HG02798 (cell line): ENCODE data around the gene METAP1D.
"Not testable (repeated sequence)": the region's sequence is repeated elsewhere in the genome, so short reads cannot be mapped to it uniquely, and the experiment has no call there.

Experiments used
- ATAC-seq: cut with Tn5 transposase; IDR thresholded peaks from one replicate; pipeline ENCODE4 v1.9.1; 2021; ENCODE audit warnings: mild to moderate bottlenecking; ENCODE audit not compliant: unreplicated experiment, poor library complexity

METAP1D gene

DNA sequence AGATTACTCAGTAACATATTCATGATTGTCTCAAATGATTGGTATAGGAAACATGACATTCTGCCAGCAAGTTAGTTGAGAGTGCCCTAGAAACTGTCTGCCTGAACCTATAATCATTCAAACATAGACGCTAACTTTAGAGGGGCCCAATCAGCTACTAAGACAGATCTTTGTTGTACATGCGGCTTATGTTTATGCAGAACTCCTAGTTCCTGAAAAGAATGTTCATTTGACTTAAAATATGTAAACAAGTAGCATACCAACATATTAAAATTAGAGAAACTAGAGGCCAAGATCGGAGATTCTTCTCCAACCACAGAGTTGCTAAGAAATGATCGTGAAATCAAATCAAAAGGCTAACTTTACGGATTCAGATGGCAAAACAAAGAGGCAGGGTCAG lies 4.2 kb upstream of the METAP1D start:
- ATAC-seq = no peak

DNA sequence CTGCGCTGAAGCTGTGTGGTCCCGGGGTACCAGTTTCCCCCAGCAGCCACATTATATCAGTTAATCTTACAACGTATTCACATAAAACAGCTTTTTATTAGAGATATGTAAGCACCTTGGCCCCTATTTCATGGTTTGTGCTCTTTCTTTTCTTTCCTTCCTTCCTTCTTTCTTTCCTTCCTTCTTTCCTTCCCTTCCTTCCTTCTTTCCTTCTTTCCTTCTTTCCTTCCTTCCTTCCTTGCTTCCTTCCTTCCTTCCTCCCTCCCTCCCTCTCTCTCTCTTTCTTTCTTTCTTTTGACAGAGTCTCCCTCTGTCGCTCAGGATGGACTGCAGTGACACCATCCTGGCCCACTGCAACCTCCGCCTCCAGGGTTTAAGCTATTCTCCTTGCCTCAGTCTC lies 3.7 kb upstream of the METAP1D start:
- ATAC-seq = no peak

DNA sequence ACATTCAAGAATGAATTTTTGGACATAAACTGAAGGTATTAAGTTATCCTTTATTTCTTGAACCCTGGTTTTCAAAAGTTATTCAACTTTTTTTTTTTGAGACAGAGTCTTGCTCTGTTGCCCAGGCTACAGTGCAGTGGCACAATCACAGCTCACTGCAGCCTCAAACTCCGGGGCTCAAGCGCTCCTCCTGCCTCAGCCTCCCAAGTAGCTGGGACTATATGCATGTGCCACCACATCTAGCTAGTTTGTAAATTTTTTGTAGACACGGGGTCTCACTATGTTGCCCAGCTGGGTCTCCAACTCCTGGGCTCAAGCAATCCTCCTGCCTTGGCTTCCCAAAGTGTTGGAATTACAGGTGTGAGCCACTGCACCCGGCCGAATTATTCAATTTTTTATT lies 2.7 kb upstream of the METAP1D start:
- not testable (repeated sequence) for ATAC-seq

DNA sequence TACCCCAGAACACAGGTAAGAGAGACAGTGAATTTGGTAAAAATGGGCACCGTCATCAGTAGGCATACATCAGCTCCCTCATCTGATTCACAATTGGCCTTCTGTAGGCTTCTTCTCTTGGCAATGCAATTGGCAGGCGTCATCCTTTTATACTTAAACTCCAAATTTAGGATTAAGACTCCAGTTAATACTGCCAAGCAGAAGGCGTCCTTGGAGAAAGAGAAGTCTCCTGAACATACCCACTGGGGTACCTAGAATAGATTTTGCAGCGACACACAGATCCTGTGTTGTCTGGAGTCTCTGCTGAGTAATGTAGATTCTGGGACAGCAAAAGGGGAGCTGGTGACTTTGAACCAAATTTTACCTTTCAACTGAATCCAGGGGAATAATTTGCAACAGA lies 592 bp upstream of the METAP1D start:
- ATAC-seq = no peak

DNA sequence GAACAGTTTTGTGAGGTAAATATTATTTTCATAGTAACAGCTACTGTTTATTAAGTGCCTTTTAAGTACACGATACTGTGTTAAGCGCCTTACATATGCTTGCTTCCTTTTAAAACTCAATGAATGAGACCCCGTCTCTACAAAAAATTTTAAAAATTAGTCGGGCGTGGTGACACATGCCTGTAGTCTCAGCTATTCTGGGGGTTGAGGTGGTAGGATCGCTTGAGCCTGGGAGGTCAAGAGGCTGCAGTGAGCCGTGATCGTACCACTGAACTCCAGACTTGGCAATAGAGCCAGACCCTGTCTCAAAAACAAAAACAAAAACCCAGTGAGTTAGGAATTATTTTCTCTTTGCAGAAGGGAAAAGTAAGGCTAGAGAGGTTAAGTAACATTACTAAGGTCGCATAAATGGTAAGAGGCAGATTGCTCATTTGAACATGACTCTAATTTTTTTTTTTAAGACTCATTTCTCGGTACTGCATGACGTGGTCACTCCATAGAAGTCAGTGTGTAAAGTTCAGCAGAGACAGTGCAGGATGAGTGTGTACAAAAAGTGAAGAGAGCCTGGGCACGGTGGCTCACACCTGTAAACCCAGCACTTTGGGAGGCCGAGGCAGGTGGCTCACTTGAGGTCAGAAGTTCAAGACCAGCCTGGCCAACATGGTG lies 1.1 kb downstream of the METAP1D start:
- no peak for ATAC-seq

DNA sequence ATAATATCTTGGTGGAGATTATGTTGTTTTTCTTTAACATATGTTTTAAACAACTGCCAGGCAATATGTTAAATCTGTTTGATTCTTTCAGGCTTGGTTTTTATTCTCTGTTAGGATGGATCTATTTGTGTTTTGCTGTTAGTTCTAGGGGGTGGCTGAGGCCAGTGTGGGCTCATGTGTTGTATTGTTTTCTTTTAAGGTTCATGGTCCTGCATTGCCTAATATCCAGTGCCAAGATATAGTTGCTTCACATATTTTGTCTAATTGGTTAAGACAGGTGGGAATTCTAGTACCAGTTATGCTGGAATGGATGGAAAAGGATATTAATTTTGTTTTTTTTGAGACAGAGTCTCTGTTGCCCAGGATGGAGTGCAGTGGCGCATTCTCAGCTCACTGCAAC lies 7.6 kb downstream of the METAP1D start:
- ATAC-seq = no peak

DNA sequence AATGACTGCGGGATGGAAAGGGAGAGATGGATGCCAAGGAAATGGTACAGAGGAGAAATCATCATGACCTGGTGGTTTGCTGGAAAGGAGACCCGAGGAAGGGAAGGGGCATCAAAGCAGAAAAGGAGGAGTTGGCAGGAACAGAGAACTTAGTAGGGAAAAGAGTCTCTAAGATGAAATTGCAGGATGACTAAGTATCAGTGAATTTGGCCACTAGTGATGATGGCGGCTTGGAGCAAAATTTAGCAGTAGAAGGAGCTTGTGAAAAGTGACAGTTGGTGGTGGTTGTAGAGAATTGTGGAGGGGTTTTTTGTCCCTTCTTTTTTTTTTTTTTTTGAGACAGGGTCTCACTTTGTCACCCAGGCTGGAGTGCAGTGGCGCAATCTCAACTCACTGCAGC lies 10.1 kb downstream of the METAP1D start:
- no peak for ATAC-seq

DNA sequence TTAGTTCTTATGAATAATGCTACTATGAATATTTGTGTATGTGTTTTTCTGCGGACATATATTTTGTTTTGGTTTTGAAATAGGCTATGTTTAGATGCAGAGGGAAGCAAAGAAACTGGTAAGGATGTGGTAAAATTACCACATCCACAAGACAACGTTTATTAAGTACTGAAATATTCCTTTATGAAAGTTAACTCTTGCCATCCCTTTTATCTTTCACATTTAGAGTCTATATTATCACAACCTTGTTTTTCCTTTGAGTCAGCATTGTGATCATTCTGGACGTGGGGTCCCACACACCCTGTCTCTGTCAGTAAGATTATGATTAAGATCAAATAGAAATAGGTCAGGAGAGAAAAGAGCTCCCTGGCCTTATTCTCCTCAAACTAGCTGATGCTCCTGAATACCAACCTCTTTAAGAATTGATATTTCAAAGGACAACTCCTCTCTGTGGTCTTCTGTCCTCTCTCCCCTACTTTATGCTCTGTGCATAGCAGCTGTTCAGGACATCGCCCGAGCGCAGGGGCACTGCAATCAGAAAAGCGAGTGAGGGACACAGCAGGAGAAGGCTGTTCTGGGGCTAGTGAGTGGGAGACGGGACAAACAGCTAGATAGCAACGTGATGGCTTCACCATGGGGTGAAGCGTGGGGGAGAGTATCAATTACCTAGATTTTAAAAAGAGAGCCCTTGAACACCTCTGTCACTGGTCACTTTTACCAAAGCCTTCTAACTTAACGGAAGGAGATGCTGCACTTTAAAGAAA lies 12.2 kb downstream of the METAP1D start:
- ATAC-seq = no peak

DNA sequence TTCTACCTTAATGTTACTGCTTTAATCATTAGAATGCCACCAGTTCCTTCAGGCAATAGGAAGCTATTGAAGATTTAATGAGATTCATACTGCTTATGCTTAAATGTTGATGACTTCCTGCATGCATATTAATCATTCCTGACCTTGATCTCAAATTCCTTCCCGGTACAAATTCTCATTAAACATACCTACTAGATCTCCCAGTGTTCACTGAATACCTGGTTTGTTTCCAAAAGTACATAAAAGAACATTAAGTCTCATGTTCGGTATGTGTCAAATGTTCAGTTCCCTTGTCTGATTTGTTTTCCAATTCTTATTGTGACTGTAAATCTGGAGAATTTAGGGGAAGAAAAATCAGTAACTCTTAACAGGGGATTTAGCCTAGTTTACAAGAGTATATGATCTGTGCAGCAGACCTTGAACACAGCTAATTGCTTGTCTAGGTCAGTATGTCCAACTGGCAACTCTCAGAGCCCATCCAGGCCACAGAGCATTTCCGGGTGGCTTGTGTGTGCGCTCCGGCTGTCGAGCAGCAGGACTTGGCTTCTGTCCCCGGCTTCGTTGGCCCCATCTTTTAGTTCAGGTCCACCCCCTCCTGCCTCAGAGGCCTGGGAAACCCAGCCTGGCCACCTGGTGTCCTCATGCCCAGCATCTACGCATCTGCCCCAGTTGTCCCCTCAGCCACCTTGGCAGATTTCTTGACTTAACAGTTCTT lies 13.1 kb downstream of the METAP1D start:
- no peak for ATAC-seq

DNA sequence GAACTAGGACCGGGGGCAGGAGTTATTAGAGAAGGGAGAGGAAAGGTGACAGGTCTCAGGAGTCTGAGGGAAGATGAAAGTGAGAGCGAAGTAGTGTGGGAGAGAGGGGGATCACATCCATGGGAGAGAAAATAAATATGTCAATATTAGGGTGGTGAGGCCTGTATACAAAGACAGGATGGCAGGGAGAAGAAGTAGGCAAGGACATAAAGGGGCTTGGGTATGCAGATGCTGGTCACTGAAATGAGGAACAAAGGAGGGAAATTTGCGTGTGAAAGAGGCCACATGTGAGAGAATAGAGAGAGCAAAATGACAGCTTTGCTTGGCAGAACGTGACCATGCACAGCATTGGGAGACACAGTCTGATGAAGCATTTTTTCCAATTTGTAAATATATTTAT lies 13.6 kb downstream of the METAP1D start:
- ATAC-seq = no peak

DNA sequence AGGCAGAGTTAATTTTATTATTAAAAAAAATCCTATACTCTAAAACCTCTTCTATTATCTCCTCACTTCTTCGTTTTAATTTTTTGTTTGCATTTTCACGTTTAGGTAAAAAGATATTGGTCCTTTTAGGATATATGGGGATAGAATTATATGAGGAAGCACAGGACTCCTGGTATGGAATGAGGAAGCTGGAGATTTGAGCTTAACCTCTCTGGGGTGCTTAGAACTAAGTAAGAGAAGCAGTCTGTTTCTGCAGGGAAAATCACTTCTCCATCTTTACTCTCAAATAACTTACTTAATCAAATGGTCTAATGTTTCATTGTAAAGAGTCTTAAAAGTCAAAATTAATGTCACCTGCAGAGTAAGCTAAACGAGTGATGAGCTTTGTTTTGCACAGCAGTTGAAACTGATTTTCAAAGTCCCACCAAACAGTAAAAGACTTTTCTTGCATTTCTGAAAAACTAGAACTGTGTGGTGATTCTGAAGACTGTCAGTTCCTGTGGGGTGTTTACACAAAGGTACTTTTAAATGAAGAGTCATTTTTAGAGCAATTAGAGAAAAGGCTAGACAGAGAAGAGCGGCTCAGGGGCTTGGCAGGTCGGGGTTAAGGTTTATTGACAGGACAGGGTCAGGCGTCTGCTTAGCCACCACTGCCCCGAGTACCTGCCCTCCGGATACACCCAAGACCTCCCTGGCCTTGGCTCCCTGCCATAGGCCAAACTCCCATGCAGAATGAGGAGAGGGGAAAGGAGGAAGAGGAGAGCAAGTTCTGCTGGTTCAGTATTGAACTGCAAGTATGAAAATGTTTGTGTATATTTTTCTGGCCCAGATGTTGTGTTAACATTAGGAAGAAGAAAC lies 21.6 kb downstream of the METAP1D start:
- ATAC-seq = no peak

DNA sequence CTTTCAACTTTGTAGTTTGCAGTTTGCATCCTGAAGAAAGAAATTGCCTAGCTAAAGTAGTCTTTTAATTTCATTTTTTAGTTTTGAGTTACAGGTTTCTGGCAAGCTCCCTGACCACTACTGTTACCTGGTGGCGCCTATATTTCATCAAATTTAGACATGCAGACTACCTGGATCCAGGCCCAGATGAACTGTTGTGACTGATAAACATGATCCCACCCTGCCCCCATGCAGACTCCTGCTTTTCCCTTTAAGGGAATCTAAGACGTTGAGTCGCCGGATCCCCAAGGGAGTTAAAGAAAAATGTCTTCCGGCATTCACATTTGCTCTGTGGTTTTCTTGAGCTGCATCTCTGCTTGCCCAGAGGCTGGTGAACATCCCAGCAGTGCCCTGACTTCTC lies 22.2 kb downstream of the METAP1D start:
- no peak for ATAC-seq

DNA sequence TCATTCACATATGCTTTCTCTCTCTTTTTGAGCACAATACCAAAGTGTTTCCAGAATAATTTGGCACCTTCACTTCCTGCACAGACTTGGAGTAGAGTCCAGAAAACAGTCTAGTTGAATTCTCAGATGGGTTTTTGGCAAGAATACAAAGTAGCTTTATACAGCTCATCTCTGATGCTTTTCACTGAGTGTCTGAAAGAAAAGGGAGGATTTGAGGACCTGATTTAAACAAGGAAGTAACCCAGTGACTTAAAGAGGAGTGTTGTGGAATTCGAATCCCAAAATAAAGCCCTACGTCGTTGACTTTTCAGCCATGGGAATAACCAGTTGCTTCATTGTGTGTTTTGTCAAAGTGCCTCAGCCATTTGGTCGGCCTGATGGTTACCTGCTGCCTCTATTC lies 31.8 kb downstream of the METAP1D start:
- ATAC-seq = no peak

DNA sequence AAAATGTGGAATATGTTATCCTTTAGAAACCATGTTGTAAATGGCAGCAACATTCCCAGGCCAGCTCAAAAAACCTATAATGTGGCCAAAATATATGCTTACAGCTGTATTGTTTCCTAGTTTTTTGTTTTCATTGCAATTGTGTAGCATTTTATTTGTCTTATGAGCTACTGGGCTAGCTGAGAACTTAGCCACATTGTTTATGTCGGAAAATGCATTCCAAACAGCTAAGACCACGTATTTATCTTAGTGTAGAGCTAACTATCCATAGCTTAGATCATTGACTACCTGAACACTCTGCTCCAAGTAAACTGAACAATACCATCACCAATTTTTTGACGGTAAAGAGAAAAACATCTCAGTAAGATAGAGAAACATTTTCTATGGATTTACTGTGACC lies 38.4 kb downstream of the METAP1D start:
- ATAC-seq = no peak

DNA sequence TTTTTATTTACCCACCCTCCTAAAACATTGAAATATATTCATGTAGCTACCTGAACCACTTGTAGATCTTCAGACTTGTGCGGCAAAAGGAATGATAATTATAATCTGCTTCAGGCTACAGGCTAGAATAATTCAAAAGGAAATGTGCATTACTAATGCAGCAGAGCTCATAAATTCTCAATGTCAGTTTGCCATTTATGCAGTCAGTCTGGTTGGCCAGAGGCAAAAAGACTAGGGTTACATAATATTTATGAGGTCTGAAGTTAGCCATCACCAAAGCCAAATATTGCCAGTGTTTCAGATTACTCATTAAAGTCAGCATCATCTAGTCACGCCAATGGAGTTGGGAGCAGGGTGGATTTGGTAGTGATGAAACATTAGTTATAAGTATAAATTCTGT lies 38.9 kb downstream of the METAP1D start:
- no peak for ATAC-seq

DNA sequence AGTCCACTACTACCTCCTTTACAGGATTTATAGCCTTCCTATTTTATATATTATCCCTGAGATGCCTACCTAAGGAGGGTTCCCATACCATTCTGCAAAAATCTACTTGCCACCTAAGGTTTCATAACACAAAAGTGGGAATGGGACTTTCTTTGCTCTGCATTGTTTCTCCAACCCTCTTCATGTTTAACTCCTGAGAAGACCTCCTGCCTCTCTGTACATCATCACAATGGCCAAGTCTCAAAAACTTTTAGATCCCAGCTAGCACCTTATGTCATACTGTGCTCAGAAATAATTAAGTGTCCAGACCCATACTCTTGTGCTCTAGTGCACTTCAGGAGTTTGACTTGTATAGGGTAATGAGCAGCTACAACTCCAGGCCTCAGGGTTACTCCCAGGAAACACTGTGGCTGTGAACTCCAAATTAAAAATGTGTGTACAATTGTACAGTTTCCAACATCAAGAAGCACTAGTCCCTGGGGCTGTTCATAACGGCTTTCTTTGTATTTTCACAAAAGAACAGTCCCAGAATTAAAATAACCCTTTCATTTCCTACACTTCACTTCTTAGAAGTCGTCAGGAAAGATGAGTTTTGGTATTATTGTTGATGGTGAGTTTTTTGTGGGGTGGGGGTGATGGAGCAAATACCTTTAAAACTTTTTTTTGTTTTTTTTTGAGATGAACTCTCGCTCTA lies 39.4 kb downstream of the METAP1D start:
- no peak for ATAC-seq

DNA sequence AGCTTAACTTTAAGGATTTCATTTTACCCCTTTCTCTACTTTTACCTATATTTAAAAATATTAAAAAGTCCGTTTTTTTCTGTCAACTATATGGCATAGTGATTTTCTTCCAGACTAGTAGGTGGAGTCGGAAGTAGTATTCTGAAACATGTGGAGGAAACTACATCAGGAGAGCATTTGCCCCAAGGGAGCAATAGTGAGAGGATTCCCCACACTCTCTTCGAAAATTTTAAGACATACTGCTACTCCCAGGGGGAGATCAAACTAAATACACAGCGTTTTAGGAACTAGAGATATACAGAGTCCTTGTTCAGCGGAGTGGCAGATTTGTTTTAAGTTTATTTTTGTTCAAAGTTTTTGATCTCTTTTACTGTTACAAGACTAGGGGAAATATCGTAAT lies 40.6 kb downstream of the METAP1D start:
- no peak for ATAC-seq

DNA sequence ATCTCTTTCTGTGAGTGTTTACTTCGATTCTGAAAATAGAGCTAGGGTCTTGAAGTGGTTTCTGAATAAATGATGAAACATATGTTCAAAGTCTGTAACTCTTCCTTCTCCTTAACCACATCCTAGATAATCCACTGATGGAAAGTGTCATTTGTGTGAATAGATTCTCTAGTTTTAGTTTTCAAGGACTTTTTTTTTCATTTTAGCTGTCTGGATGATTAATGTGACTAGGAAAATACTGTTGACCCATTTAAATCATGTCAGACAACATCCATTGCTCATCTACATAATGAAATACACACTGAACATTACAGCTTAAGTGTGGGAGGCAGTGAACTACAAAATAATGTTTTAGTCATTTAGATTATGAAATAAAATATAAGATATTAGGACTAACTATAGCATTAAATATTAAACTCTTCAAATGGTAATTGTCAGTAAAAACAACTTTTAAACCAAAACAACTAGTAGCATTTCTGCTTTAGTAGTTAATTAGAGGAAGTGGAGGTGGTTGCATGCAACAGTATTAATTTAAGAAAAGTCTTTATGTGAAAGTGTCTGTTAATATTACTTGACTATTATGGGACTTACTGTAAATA lies 46.4 kb downstream of the METAP1D start:
- ATAC-seq = no peak

DNA sequence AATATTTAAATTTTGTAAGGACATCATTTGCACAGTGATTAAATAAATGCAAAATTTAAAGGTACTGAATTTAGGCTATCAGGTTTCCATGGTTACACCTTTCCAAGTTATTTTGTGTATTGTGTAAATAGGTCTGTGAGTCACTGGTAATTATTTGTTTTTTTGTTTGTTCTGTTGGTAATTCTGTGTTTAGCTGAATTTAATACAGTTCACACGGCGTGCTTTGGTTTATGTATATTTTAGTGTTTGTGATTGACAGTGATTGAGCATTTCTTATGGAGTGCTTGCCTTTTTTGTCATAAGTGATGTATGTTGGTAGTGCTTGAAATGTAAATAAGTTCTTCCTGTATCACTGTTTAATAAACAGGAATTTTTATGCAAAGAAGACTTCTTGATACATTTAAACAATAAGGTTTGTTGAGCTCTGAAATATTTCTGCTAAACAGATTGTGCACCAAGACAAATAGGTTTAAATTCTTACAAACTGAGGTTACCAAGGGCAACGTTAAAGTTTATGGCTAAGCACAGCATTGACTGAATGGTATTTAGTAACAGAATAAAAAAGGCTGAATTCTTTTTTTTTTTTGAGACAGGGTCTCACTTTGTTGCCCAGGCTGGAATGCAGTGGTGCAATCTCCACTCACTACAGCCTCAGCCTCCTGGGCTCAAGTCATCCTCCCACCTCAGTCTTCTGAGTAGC lies 47.3 kb downstream of the METAP1D start:
- ATAC-seq = no peak
